Fibroblast of peridontal ligament (primary cell): ENCODE results near the gene TCF3.

ENCODE experiments used
- DNase-seq: peaks from one replicate; pipeline ENCODE4 v3.0.0-alpha.2; 2010; ENCODE audit errors: extremely low read depth

Gene TCF3

DNA sequence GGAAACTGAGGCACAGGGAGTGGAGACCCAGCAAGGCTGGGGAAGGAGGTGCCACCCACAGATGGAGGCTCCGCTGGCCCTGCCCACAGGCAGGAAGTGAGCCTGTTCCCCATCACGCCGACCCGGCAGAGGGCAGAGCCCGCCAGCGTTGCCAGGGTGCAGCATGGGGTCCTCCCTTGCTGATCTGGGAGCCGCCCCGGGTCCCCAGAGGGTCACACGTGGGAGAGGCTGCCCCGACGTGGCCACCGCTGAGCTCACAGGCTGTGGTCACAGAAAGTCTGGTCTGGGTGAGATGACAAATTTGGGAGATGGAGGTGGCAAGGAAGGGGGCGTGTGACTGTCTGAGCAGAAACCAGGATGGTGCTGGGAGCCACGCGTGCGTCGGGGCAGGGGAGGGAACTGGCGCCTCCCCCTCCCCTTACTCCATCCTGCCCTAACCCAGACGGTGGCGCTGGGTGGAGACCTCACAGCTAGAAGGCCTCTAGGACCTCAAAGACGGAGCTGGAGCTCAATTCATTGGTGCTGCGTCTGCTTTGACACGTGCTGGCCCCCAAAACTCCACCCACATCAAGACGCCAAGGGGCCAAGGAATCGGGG lies 92.0 kb downstream of the TCF3 start:
- no peak for DNase-seq
